ENCODE measurements around the gene RLN2.
"Not testable (repeated sequence)": the region's sequence is repeated elsewhere in the genome, so short reads cannot be mapped to it uniquely, and the experiment has no call there.

DNA sequence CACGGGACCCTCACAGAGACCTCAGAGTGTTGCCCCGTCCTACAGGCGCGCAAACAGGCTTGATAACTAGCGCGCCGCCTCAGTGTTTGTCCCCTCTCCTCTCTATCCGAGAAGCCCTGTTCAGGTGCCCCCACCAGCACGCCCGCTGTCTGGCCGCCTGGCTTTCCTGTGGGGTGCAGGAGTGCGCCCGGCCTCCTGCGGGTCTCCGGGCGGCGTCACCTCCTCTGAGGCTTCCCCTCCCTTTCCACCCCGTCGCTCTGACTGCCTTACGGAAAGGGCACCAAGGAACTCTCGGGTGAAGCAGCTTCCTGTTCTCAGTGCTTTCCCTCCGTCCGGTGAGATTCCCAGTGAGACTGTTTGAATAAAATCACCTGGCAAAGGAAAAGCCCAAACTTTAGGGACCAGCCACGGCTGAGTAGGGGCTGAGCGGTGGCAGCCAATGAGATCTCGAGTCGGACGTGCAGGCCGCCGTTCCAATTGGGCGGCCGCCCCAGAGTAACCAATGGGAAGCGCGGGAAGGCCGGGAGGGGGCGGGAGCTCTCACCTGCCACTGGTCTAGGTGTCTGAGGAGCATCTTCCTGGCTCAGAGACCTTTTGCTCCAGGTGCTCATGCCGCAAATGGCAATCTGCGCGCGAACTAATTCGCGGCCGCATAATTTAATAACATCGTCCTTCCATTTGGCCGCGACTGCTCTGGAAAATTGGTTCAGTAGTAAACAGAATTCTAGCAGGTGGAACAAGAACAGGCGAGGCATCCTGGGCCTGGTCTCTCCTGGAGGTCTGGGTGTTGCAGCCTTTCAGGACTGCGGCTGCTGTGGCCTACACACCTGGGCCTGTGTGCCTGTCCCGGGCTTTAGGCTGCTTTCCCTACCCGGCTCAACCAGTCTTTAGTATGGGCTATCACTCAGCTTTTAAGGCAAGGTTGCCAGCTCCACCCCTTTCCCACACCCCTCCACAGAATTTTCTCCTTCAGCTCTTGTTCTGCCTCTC is 34.8 kb upstream of the RLN2 start, which contains the start of gene RLN1:
- TF ChIP-seq, protein P1, sequence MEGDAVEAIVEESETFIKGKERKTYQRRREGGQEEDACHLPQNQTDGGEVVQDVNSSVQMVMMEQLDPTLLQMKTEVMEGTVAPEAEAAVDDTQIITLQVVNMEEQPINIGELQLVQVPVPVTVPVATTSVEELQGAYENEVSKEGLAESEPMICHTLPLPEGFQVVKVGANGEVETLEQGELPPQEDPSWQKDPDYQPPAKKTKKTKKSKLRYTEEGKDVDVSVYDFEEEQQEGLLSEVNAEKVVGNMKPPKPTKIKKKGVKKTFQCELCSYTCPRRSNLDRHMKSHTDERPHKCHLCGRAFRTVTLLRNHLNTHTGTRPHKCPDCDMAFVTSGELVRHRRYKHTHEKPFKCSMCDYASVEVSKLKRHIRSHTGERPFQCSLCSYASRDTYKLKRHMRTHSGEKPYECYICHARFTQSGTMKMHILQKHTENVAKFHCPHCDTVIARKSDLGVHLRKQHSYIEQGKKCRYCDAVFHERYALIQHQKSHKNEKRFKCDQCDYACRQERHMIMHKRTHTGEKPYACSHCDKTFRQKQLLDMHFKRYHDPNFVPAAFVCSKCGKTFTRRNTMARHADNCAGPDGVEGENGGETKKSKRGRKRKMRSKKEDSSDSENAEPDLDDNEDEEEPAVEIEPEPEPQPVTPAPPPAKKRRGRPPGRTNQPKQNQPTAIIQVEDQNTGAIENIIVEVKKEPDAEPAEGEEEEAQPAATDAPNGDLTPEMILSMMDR (IDR thresholded peaks at IDR 0.05): not testable (repeated sequence)
- TF ChIP-seq EZH2 (IDR thresholded peaks at IDR 0.05; ENCODE audit: borderline replicate concordance, insufficient read depth, low read depth, low read length, poor library complexity, severe bottlenecking): not testable (repeated sequence)

All from B cell (primary cell).